A549 (cell line): Measurements from ENCODE around the gene UPK1A. TPM values are rescaled to one million over a fixed set of nuclear protein-coding genes. Genes with fewer than 3 reads are reported as not detected.
A peak's percentile ranks its signal among the peaks of the same experiment; 100 is the strongest.

Experiments
- ATAC-seq, 2 experiments: fragments of 200-7000 bp in 1 of 2; fragments of >200 bp in 1 of 2; cut with Nextera tagmentation in 1 of 2; cut with Tn5 transposase in 1 of 2; 3 replicates each; pipeline versions ENCODE4 v1.8.0 to v1.9.1; 2018 to 2020; ENCODE audit warnings: mild to moderate bottlenecking in 1 of 2, moderate library complexity in 1 of 2
- CTCF ChIA-PET: fragments of 300-600 bp; sonication (Branson Sonifier 250); formaldehyde crosslinking; extraction: SDS; loops from one replicate; lab custom pipeline; 2021; ENCODE audit warnings: antibody characterized with exemption, inconsistent platforms; lab: Yijun Ruan, JAX
- POLR2A ChIA-PET: fragments of 350-600 bp; formaldehyde crosslinking; extraction: SDS; loops from one replicate; lab custom pipeline; 2021; ENCODE audit warnings: antibody characterized with exemption, inconsistent platforms; lab: Yijun Ruan, JAX
- DNase-seq, 2 experiments: peaks; one replicate each; pipeline versions ENCODE4 v3.0.0 to v3.0.0-alpha.2; 2011 to 2016; ENCODE audit warnings: low read depth in 1 of 2, low spot score in 1 of 2
- FAIRE-seq: peaks from 2 replicates; lab custom pipeline; 2011; peaks lifted over from hg19 to GRCh38; lab: Jason Lieb, UNC
- H3K27ac ChIP-seq, 2 experiments: fragments of >200 bp; sonication (Bioruptor Twin); formaldehyde crosslinking; 3 replicates each; pipeline ENCODE4 v1.5.1; 2016 to 2017
- H3K4me1 ChIP-seq: fragments of >200 bp; sonication (Bioruptor Twin); formaldehyde crosslinking; 3 replicates; pipeline ENCODE4 v1.6.1; 2016
- H3K4me2 ChIP-seq: fragments of >200 bp; sonication (Bioruptor Twin); formaldehyde crosslinking; 3 replicates; pipeline ENCODE4 v1.6.1; 2016
- H3K4me3 ChIP-seq: fragments of >200 bp; sonication (Bioruptor Twin); formaldehyde crosslinking; 3 replicates; pipeline ENCODE4 v1.5.1; 2016
- H3K9me3 ChIP-seq: fragments of >200 bp; sonication (Bioruptor Twin); formaldehyde crosslinking; 3 replicates; pipeline ENCODE4 v1.6.1; 2016
- ESRRA ChIP-seq: fragments of 150-350 bp; IDR thresholded peaks from 2 replicates; pipeline ENCODE4 v1.6.1; 2014; ENCODE audit warnings: mild to moderate bottlenecking, low read length, borderline replicate concordance
- FOSB ChIP-seq: fragments of 250-450 bp; sonication (Bioruptor Pico); IDR thresholded peaks from 2 replicates; pipeline ENCODE4 v1.5.0; 2020; ENCODE audit warnings: mild to moderate bottlenecking, moderate library complexity
- GATA3 ChIP-seq: IDR thresholded peaks from 2 replicates; pipeline ENCODE4 v1.6.1; 2012; ENCODE audit warnings: borderline replicate concordance
- HEYL ChIP-seq: fragments of 250-450 bp; sonication (Bioruptor Pico); IDR thresholded peaks from 2 replicates; pipeline ENCODE4 v1.8.0; 2021; ENCODE audit warnings: mild to moderate bottlenecking, moderate library complexity
- HOXA7 ChIP-seq: fragments of 250-450 bp; sonication (Bioruptor Pico); IDR thresholded peaks from 2 replicates; pipeline ENCODE4 v1.5.0; 2020; ENCODE audit warnings: mild to moderate bottlenecking, moderate library complexity
- HOXB5 ChIP-seq: fragments of 250-450 bp; sonication (Bioruptor Pico); IDR thresholded peaks from 2 replicates; pipeline ENCODE4 v1.5.0; 2020; ENCODE audit warnings: mild to moderate bottlenecking, moderate library complexity
- JUN ChIP-seq, 2 experiments: fragments of >200 bp; sonication (Bioruptor Twin); formaldehyde crosslinking; IDR thresholded peaks; 2 replicates in 1 of 2; 3 replicates in 1 of 2; pipeline ENCODE4 v1.6.1; 2016 to 2017
- KDM5A ChIP-seq: fragments of 200-600 bp; sonication (generic); IDR thresholded peaks from 2 replicates; pipeline ENCODE4 v1.6.1; 2016; ENCODE audit warnings: antibody characterized with exemption, mild to moderate bottlenecking
- NFE2L2 ChIP-seq: fragments of 150-350 bp; conservative IDR thresholded peaks from 2 replicates; pipeline ENCODE4 v1.6.1; 2014; ENCODE audit warnings: low read length
- NPAS2 ChIP-seq: fragments of 250-450 bp; sonication (Bioruptor Pico); IDR thresholded peaks from 2 replicates; pipeline ENCODE4 v1.8.0; 2022; ENCODE audit warnings: mild to moderate bottlenecking, moderate library complexity, borderline replicate concordance
- RAD21 ChIP-seq, 2 experiments: fragments of >200 bp in 1 of 2; sonication (Bioruptor Twin) in 1 of 2; formaldehyde crosslinking in 1 of 2; IDR thresholded peaks in 1 of 2; conservative IDR thresholded peaks in 1 of 2; 2 replicates in 1 of 2; 3 replicates in 1 of 2; pipeline ENCODE4 v1.6.1; 2012 to 2018; ENCODE audit warnings: inconsistent platforms in 1 of 2
- RARB ChIP-seq: fragments of 250-450 bp; sonication (Bioruptor Pico); IDR thresholded peaks from 2 replicates; pipeline ENCODE4 v1.8.0; 2021; ENCODE audit warnings: mild to moderate bottlenecking, moderate library complexity
- SMC3 ChIP-seq: fragments of >200 bp; sonication (Bioruptor Twin); formaldehyde crosslinking; IDR thresholded peaks from 3 replicates; pipeline ENCODE4 v1.6.1; 2018; ENCODE audit warnings: inconsistent platforms
- ZFP36 ChIP-seq: fragments of 450-650 bp; IDR thresholded peaks from 2 replicates; pipeline ENCODE4 v1.6.1; 2014; ENCODE audit warnings: borderline replicate concordance; ENCODE audit not compliant: partially characterized antibody
- ZSCAN20 ChIP-seq: fragments of 250-450 bp; sonication (Bioruptor Pico); IDR thresholded peaks from 2 replicates; pipeline ENCODE4 v1.8.0; 2022; ENCODE audit warnings: mild to moderate bottlenecking, moderate library complexity
- WGBS: methylation state at CpG from one replicate; pipeline ENCODE4 v1.1.6; 2017; ENCODE audit errors: missing lambda C conversion rate; 5-methylcytosine and 5-hydroxymethylcytosine counted together
- polyA plus RNA-seq, 4 experiments: library from polyadenylated mRNA; depleted of rRNA in 3 of 4; stranded (reverse); fragments of >200 nt; fragmentation: RNase III in 1 of 4; extraction: RNeasy Plus Mini Kit Qiagen cat#74134 plus additional on column Dnase treatment in 1 of 4; gene quantifications; 2 replicates in 3 of 4; 3 replicates in 1 of 4; pipeline ENCODE4 v1.2.3, GENCODE V29; 2011 to 2017
- TF ChIP-seq, protein P1 (sequence below): fragments of 150-350 bp; IDR thresholded peaks from 2 replicates; pipeline ENCODE4 v1.6.1; 2014; ENCODE audit warnings: low read depth, mild to moderate bottlenecking, low read length
- TF ChIP-seq, protein P2 (sequence below): fragments of >200 bp; sonication (Bioruptor Twin); formaldehyde crosslinking; IDR thresholded peaks from 2 replicates; pipeline ENCODE4 v1.6.1; 2016
- TF ChIP-seq, protein P3 (sequence below): fragments of 200-600 bp; sonication (generic); IDR thresholded peaks from 2 replicates; pipeline ENCODE4 v1.6.1; 2016; ENCODE audit warnings: antibody characterized with exemption, mild to moderate bottlenecking, moderate library complexity
- TF ChIP-seq, protein P4 (sequence below): fragments of >200 bp; sonication (Bioruptor Twin); formaldehyde crosslinking; IDR thresholded peaks from 3 replicates; pipeline ENCODE4 v1.6.1; 2016

Gene UPK1A
- polyA plus RNA-seq, 2 of the 4 experiments (the other 2 are of a cell fraction): 0.44 to 0.78 TPM

DNA sequence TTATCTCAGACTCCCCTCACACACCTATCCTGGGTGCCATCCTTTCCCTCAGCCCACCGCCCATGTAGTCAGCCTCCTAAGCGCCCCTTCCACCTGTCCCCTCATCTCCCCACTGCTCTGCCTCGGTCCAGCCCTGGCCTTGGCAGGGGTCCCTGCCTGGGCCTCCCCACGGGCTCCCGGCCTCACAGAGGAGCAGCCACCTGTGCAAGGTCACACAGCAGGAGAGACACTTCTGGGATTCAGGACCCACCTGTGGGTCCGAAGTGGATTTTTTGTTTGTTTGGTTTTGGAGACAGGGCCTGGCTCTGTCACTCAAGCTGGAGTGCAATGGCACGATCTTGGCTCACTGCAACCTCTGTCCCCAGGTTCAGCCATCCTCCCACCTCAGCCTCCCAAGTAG lies 713 bp upstream of the UPK1A start (continued):
- no peak for TF ChIP-seq HEYL (CRISPR knock-in tag)

DNA sequence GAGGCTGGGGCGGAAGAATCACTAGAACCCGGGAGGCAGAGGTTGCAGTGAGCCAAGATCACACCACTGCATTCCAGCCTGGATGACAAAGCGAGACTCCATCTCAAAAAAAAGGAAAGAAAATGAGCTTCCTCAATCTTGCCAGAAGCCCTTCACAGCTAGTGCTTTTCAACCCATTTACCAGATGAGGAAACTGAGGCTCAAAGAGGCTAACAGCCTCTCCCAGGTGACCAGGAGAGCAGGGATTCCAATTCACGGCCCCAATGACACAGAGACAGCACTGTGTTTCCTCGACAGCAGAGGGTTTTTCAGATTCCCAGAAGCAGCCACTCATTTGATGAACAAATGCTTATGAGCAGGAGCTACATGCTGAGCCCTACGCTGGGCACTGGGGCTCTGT lies 3.2 kb downstream of the UPK1A start:
- Histone ChIP-seq H3K4me1 (no peaks in the 10 kb centered on the region), H3K27ac (no peak overlapping the region), H3K4me2 (no peak overlapping the region), H3K4me3 (no peak overlapping the region), H3K9me3 (no peaks in the 10 kb centered on the region)
- WGBS: 36% methylated on average over 6 of the region's 6 CpGs
- DNase-seq: no peak
- FAIRE-seq: no peak
- POLR2A ChIA-PET: interaction anchor here (1.2 kb wide), 2 partner anchors 9 to 22 kb away, joined by 4 to 6 read pairs; partner anchors contain the start of gene COX6B1
- CTCF ChIA-PET: interaction anchor here (0.6 to 1.8 kb wide), 8 partner anchors 8 to 1754 kb away, joined by 3 to 5 read pairs (median 3); no protein-coding TSS in a partner anchor
- no peak for ATAC-seq
- TF ChIP-seq FOSB: no peak
- no peak for TF ChIP-seq GATA3
- TF ChIP-seq NPAS2 (CRISPR knock-in tag): no peak
- TF ChIP-seq SMC3: no peak
- no peak for TF ChIP-seq ESRRA
- TF ChIP-seq, protein P1, sequence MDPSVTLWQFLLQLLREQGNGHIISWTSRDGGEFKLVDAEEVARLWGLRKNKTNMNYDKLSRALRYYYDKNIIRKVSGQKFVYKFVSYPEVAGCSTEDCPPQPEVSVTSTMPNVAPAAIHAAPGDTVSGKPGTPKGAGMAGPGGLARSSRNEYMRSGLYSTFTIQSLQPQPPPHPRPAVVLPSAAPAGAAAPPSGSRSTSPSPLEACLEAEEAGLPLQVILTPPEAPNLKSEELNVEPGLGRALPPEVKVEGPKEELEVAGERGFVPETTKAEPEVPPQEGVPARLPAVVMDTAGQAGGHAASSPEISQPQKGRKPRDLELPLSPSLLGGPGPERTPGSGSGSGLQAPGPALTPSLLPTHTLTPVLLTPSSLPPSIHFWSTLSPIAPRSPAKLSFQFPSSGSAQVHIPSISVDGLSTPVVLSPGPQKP: no peak
- TF ChIP-seq, protein P2, sequence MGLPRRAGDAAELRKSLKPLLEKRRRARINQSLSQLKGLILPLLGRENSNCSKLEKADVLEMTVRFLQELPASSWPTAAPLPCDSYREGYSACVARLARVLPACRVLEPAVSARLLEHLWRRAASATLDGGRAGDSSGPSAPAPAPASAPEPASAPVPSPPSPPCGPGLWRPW: no peak
- TF ChIP-seq KDM5A: no peak
- TF ChIP-seq RARB (CRISPR knock-in tag): no peak
- TF ChIP-seq, protein P3, sequence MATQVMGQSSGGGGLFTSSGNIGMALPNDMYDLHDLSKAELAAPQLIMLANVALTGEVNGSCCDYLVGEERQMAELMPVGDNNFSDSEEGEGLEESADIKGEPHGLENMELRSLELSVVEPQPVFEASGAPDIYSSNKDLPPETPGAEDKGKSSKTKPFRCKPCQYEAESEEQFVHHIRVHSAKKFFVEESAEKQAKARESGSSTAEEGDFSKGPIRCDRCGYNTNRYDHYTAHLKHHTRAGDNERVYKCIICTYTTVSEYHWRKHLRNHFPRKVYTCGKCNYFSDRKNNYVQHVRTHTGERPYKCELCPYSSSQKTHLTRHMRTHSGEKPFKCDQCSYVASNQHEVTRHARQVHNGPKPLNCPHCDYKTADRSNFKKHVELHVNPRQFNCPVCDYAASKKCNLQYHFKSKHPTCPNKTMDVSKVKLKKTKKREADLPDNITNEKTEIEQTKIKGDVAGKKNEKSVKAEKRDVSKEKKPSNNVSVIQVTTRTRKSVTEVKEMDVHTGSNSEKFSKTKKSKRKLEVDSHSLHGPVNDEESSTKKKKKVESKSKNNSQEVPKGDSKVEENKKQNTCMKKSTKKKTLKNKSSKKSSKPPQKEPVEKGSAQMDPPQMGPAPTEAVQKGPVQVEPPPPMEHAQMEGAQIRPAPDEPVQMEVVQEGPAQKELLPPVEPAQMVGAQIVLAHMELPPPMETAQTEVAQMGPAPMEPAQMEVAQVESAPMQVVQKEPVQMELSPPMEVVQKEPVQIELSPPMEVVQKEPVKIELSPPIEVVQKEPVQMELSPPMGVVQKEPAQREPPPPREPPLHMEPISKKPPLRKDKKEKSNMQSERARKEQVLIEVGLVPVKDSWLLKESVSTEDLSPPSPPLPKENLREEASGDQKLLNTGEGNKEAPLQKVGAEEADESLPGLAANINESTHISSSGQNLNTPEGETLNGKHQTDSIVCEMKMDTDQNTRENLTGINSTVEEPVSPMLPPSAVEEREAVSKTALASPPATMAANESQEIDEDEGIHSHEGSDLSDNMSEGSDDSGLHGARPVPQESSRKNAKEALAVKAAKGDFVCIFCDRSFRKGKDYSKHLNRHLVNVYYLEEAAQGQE: no peak
- TF ChIP-seq NFE2L2: no peak
- no peak for TF ChIP-seq ZFP36
- TF ChIP-seq HOXB5: no peak
- TF ChIP-seq ZSCAN20: no peak
- TF ChIP-seq RAD21 (conservative IDR thresholded peaks at IDR 0.05 in 1 of 2, IDR thresholded peaks at IDR 0.05 in 1 of 2): no peak
- no peak for TF ChIP-seq HOXA7 (CRISPR knock-in tag)
- TF ChIP-seq, all 56 proteins: peak for 0

DNA sequence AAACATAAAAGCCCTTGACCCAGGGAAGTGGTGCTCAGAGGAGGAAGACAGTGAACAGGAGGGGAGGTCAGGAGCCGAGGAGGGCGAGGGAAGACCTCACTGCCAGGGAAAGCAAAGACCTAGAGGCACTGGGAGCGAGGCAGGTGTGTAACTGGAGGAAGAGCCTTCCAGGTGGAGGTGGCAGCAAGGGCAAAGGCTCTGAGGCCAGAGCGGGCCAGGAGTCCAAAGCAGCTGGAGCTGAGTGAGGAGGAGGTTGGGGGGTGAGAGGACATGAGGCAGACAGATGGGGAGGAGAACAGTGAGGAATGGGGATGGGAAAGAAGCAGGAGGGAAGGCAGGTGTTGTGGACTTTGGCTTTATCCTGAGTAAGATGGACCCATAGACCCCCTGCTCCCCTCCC lies 3.7 kb downstream of the UPK1A start:
- ChIA-PET POLR2A (interaction anchor here (1.2 kb wide), 2 partner anchors 9 to 22 kb away, joined by 4 to 6 read pairs; partner anchors contain the start of gene COX6B1), CTCF (interaction anchor here (0.6 to 1.8 kb wide), 10 partner anchors 8 to 1754 kb away, joined by 3 to 5 read pairs (median 3); no protein-coding TSS in a partner anchor)
- Histone ChIP-seq H3K27ac (no peak overlapping the region), H3K4me2 (no peak overlapping the region), H3K4me1 (no peaks in the 10 kb centered on the region), H3K9me3 (no peaks in the 10 kb centered on the region), H3K4me3 (no peak overlapping the region)
- 39% methylated on average over 4 of the region's 4 CpGs for WGBS
- ATAC-seq (no peak), FAIRE-seq (no peak), DNase-seq (no peak)
- TF ChIP-seq JUN (IDR thresholded peaks at IDR 0.05): 0 out of 5 replicates have a peak, but pooled peaks of 1 of the 2 experiments have one; percentile 16
- TF ChIP-seq, protein P3: no peak
- TF ChIP-seq, protein P4, sequence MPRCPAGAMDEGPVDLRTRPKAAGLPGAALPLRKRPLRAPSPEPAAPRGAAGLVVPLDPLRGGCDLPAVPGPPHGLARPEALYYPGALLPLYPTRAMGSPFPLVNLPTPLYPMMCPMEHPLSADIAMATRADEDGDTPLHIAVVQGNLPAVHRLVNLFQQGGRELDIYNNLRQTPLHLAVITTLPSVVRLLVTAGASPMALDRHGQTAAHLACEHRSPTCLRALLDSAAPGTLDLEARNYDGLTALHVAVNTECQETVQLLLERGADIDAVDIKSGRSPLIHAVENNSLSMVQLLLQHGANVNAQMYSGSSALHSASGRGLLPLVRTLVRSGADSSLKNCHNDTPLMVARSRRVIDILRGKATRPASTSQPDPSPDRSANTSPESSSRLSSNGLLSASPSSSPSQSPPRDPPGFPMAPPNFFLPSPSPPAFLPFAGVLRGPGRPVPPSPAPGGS: no peak
